Measurements from ENCODE around the gene NAT8. TPM values are rescaled to one million over a fixed set of nuclear protein-coding genes. Genes with fewer than 3 reads are reported as not detected.
"Not testable (repeated sequence)": the region's sequence is repeated elsewhere in the genome, so short reads cannot be mapped to it uniquely, and the experiment has no call there.

The NAT8 gene
- total RNA-seq, 3 donors from 2014 or later, result not detected

DNA sequence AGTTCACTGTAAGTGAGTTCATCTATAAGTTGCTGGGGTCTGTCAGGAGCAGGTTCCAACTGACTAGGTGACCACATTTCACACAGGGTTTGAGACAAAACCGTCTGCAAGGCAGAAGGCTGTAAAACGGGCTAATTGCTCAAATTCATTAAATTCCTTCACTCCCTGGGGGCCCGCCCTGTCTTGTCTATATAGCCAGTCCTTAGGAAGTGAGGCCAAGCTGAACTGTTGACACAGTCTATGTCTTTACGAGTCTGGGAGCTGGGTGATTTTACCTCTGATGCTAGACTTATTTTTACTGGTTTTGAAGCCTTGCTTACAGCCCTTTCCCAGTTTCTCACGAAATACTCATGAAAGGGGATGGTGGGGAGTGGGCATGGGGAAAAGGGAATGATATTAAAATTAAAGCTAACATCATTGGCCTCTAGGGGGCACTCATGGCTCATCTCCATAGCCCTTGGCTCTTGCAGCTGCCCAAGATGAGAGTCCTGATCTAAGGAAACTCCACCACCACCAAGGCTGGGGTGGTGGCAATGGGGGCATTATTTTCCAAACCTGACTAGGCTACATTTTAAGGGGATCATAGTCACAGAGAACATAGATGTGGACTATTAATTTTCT is 37.8 kb upstream of the NAT8 start:
- not testable (repeated sequence) for H3K4me3 ChIP-seq; H3K36me3 ChIP-seq; DNase-seq (ENCODE audit: low spot score in 2 of 2); H3K9me3 ChIP-seq; H3K4me1 ChIP-seq; H3K27ac ChIP-seq; H3K27me3 ChIP-seq
- intact Hi-C loops (cut with DNase I; ENCODE audit: low total_unique reads), result loop anchor here (10.0 kb wide), 1 partner anchor 355 kb away; no protein-coding TSS in a partner anchor
- TF ChIP-seq, protein P1, sequence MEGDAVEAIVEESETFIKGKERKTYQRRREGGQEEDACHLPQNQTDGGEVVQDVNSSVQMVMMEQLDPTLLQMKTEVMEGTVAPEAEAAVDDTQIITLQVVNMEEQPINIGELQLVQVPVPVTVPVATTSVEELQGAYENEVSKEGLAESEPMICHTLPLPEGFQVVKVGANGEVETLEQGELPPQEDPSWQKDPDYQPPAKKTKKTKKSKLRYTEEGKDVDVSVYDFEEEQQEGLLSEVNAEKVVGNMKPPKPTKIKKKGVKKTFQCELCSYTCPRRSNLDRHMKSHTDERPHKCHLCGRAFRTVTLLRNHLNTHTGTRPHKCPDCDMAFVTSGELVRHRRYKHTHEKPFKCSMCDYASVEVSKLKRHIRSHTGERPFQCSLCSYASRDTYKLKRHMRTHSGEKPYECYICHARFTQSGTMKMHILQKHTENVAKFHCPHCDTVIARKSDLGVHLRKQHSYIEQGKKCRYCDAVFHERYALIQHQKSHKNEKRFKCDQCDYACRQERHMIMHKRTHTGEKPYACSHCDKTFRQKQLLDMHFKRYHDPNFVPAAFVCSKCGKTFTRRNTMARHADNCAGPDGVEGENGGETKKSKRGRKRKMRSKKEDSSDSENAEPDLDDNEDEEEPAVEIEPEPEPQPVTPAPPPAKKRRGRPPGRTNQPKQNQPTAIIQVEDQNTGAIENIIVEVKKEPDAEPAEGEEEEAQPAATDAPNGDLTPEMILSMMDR (IDR thresholded peaks at IDR 0.05), result peak in 2 of 3 donors; percentile 26 to 33

DNA sequence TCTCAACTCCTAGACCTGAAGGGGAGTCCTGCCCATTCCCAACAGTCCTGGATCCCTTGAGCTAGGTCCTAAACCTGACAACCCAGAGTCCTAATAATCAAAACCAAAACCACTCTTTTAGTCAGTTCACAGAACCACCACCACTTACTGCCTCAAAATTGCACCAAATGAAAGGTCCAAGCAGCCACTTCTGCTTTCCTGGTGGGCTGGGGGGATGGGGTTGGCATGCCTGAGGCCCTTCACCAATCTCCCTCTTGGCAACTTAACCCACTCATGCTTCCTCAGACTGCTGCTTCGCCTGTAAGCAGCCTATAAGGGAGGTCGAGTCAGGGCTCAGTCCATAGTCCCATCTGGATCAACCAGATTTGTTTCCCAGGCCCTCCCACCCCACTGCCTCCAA is 37.0 kb upstream of the NAT8 start:
- intact Hi-C loops (cut with DNase I; ENCODE audit: low total_unique reads); H3K9me3 ChIP-seq; H3K27ac ChIP-seq; H3K27me3 ChIP-seq; H3K4me1 ChIP-seq; H3K4me3 ChIP-seq; DNase-seq (ENCODE audit: low spot score in 2 of 2); H3K36me3 ChIP-seq: not testable (repeated sequence)

DNA sequence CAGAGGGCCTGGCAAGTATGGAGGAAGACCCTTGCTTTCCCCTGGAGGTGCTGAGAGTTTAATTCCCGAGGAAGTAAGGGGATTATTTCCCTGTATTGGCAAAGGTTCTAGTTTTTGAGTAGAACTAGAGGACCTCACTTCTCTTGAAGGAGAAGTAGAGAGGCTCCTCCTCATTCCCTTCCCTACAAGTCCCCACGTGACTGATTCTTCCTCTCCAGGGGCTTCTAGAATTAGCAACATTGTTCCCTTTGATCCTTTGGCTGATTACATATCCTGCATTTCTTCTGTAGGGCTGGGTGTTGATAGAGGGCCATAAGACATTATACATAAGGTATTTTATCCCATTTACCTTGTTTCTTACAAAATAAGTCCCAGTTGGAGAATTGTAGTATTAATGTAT is 35.8 kb upstream of the NAT8 start:
- H3K36me3 ChIP-seq; H3K4me1 ChIP-seq; H3K27me3 ChIP-seq; H3K4me3 ChIP-seq; DNase-seq (ENCODE audit: low spot score in 2 of 2); H3K9me3 ChIP-seq; intact Hi-C loops (cut with DNase I; ENCODE audit: low total_unique reads); H3K27ac ChIP-seq: not testable (repeated sequence)

DNA sequence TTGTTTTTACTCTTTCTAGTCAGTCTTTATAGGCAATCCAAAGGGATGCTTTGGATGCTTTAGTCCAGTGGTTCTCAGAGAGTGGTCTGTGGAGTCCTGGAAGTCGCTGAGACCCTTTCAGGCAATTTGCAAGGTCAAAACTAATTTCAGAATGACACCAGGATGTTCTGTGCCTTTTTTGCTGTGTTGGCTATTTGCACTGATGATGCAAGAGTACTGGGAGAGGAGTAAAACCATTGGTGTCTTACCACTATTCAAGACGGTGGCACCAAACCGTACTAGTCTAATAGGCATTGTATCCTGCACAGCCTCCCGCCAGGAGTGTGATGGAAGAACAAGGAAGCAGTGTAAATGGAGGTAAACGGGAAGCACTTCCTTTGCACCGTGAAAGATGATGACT is 34.0 kb upstream of the NAT8 start:
- H3K27me3 ChIP-seq; H3K4me3 ChIP-seq; H3K27ac ChIP-seq; H3K36me3 ChIP-seq; intact Hi-C loops (cut with DNase I; ENCODE audit: low total_unique reads); DNase-seq (ENCODE audit: low spot score in 2 of 2); H3K9me3 ChIP-seq; H3K4me1 ChIP-seq: not testable (repeated sequence)

DNA sequence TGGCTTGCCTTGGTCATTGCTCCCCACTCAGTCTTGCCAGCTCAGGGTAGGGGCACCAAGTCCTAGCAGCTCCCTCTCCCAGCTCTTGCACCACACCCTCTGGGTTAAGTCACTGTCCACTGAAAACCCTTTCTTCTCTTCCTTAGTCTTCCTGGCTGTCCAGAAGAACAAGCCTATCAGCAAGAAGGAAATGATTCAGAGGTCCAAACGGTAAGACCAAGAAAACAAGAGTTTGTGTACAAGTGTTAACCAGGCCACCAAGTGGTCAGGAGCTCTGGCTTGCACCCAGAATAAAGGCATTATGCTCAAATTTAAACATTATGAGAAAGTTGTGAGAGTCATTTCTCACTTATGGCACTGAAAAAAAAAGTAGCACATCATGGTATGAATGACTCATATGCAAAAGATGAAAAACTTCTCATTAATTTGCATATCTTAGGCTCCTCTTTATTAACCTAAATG is 32.5 kb upstream of the NAT8 start:
- H3K36me3 ChIP-seq; H3K27me3 ChIP-seq; intact Hi-C loops (cut with DNase I; ENCODE audit: low total_unique reads); H3K9me3 ChIP-seq; H3K4me1 ChIP-seq; H3K4me3 ChIP-seq; H3K27ac ChIP-seq; DNase-seq (ENCODE audit: low spot score in 2 of 2): not testable (repeated sequence)

DNA sequence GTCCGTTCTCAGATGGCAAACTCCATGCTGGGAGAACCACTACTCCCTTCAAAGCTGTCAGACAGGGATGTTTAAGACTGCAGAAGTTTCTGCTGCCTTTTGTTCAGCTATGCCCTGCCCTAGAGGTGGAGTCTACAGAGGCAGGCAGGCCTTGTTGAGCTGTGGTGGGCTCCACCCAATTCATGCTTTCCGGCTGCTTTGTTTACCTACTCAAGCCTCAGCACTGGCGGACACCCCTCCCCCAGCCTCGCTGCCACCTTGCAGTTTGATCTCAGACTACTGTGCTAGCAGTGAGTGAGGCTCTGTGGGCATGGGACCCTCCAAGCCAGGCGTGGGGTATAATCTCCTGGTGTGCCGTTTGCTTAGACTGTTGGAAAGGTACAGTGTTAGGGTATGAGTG is 27.8 kb upstream of the NAT8 start:
- H3K27ac ChIP-seq; H3K4me3 ChIP-seq; H3K27me3 ChIP-seq; H3K9me3 ChIP-seq; H3K36me3 ChIP-seq; DNase-seq (ENCODE audit: low spot score in 2 of 2); intact Hi-C loops (cut with DNase I; ENCODE audit: low total_unique reads); H3K4me1 ChIP-seq: not testable (repeated sequence)

DNA sequence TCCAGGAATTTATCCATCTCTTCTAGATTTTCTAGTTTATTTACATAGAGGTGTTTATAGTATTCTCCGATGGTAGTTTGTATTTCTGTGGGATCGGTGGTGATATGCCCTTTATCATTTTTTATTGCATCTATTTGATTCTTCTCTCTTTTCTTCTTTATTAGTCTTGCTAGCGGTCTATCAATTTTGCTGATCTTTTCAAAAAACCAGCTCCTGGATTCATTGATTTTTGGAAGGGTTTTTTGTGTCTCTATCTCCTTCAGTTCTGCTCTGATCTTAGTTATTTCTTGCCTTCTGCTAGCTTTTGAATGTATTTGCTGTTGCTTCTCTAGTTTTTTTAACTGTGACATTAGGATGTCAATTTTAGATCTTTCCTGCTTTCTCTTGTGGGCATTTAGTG is 25.0 kb upstream of the NAT8 start:
- H3K27me3 ChIP-seq; H3K4me1 ChIP-seq; H3K27ac ChIP-seq; H3K36me3 ChIP-seq; H3K9me3 ChIP-seq; DNase-seq (ENCODE audit: low spot score in 2 of 2); H3K4me3 ChIP-seq; intact Hi-C loops (cut with DNase I; ENCODE audit: low total_unique reads): not testable (repeated sequence)

DNA sequence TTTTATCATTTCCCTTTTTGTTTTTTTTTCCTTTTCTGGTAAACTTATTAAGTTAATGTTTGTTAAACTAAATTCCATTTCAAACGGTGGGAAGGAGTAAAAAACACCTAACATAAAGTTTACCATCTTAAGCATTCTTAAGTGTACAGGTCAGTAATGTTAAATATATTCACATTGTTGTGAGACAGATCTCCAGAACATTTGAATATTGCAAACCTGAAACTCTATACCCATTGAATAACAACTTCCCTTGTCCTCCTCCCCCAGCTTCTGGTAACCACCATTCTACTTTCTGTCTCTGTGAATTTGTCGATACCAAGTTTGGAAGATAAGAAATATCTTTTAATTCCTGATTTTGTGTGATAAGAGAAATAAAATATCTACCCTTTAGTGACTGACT is 12.0 kb upstream of the NAT8 start:
- no peaks in the 10 kb centered on the region for H3K4me1 ChIP-seq
- TF ChIP-seq POLR2AphosphoS5 (IDR thresholded peaks at IDR 0.05), result no peak
- TF ChIP-seq, protein P1 (IDR thresholded peaks at IDR 0.05), result no peak
- no peak for TF ChIP-seq POLR2A (IDR thresholded peaks at IDR 0.05)
- H3K27ac ChIP-seq, result no peak overlapping the region
- no peaks in the 10 kb centered on the region for H3K27me3 ChIP-seq
- DNase-seq (ENCODE audit: low spot score in 2 of 2), result no peak
- H3K9me3 ChIP-seq, result no peaks in the 10 kb centered on the region
- no peaks in the 10 kb centered on the region for H3K36me3 ChIP-seq
- intact Hi-C loops (cut with DNase I; ENCODE audit: low total_unique reads), result no loop called here
- no peak overlapping the region for H3K4me3 ChIP-seq
